NCI-H2196 treated with DMSO at 0.1 percent for 48 hours (cell line): ENCODE results near the gene ARMC7.
"Not testable (repeated sequence)": the region's sequence is repeated elsewhere in the genome, so short reads cannot be mapped to it uniquely, and the experiment has no call there.

Experiments
- DNase-seq: peaks from one replicate; lab custom pipeline; 2025; ENCODE audit not compliant: unreplicated experiment; lab: John Stamatoyannopoulos, UW

Gene ARMC7

DNA sequence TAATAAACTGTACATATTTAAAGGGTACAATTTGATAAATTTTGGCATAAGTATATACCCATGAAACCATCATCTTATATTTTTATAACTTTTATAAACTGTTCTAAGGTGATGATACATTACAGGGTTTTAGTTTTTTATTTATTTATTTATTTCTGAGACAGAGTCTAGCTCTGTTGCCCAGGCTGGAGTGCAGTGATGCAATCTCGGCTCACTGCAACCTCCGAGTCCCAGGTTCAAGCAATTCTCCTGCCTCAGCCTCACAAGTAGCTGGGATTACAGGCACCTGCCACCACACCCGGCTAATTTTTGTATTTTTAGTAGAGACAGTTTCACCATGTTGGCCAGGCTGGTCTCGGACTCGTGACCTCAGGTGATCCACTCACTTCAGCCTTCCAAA is 18.2 kb downstream of the ARMC7 start:
- not testable (repeated sequence) for DNase-seq

DNA sequence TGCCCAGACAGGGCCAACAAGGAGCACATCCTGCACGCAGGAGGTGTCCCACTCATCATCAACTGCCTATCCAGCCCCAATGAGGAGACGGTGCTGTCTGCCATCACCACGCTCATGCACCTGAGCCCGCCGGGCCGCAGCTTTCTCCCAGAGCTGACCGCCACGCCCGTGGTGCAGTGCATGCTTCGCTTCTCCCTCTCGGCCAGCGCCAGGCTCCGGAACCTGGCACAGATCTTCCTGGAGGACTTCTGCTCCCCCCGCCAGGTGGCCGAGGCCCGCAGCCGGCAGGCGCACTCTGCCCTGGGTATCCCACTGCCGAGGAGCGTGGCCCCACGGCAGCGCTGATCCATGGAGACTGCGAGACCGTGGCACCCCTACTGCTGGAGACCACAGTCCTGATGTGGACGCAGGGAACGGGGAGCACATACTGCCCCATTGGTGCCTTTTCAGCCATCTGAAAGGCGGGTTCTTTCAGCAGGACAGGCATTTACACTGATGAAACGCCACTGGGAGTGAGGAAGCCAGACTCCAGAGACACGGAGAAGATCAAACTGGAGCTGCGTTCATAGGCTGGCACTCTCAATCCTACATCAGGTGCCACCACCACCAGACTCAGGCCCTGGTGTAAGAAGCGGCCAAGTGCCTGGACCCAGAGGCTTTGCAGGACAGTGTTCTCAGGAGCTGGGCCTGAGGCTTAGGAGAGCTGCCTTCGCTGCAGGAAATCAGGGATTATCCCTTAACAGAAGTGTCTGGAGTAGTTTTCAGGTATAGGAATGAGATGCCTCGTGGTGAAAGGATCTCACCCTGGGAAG is 19.1 kb downstream of the ARMC7 start:
- DNase-seq = no peak

DNA sequence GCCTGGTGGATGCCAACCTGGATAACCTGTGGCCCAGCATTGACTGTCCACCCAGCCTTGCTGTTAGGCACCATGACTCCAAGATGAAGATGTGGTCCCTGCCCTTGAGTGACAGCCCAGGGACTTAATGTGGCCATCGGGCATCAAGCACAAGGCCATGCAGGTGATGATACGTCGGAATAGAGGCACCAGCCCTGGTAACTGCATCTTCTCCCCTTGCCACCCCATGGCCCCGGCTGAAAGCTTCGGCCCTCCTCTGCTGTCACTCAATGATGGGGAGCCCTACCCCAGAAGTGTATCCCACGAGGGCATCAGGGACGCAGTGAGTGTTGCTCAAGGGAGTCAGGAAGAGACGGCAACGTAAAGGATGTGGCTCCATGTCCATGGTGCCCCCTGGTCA is 19.8 kb downstream of the ARMC7 start:
- DNase-seq = no peak

DNA sequence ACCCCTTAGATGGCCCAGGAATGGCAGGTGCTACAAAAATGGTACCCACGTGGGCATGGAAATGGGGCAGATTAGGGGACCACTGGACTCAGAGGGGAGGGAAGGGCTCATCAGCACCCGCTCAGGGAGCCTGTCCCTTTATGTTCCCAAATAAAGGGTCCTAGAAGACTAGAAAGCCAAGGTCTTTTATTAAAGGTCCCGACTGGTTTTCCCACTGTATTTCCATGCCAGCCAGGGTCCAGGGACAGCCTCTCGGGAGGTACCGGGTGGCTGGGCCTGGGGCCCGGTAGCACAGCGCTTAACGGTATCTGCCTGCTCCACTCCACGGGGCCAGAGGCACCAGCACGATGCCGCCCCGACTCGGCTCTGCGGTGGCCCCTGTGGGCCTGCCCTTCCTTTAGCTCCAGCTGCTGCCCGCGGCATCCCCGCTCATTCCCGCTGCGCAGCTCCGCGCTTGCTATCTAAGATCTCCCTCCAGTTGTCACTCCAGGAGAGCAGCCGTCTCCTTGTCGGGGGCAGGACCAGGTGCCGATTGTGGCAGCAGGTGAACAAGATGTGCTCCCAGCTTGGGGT is 20.4 kb downstream of the ARMC7 start:
- DNase-seq = no peak

DNA sequence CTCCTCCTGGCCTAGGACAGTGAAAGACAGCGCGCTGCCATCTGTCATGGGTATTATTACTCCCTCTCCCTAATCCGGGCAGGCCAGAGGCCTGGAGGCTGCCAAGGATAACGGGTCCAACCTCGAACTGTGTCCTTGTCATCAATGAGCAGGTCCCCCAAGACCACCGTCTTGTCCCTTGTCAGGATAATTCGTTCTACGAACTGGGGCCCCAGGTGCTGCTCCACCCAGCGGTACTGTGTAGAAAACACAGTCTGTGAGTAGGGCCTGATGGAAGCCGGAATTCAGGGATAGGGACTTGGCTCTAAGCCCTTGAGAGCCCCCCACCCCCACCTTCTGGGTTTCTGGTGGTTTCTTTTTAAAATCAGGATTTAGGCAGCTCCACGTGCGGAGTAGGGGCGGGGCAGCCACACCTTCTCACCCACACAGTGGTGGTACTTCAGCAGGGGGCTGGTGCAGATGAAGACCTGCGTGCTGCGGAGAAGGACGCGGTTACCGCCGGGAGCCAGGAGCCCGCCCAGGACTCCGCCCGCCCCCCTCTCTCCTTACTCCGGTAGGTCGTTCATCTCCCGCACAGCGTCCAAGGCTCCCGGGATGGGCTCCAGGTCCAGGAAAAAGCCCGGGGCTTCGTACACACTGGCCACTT is 21.0 kb downstream of the ARMC7 start:
- no peak for DNase-seq

GRCh38 chr17:75131278-75132017 is 21.7 kb downstream of the ARMC7 start, which contains the start of gene NT5C:
Gene NT5C (minus strand): TSS chr17:75131742. CDS start chr17:75131707, 35 bp downstream.
- DNase-seq = peak; percentile 51

DNA sequence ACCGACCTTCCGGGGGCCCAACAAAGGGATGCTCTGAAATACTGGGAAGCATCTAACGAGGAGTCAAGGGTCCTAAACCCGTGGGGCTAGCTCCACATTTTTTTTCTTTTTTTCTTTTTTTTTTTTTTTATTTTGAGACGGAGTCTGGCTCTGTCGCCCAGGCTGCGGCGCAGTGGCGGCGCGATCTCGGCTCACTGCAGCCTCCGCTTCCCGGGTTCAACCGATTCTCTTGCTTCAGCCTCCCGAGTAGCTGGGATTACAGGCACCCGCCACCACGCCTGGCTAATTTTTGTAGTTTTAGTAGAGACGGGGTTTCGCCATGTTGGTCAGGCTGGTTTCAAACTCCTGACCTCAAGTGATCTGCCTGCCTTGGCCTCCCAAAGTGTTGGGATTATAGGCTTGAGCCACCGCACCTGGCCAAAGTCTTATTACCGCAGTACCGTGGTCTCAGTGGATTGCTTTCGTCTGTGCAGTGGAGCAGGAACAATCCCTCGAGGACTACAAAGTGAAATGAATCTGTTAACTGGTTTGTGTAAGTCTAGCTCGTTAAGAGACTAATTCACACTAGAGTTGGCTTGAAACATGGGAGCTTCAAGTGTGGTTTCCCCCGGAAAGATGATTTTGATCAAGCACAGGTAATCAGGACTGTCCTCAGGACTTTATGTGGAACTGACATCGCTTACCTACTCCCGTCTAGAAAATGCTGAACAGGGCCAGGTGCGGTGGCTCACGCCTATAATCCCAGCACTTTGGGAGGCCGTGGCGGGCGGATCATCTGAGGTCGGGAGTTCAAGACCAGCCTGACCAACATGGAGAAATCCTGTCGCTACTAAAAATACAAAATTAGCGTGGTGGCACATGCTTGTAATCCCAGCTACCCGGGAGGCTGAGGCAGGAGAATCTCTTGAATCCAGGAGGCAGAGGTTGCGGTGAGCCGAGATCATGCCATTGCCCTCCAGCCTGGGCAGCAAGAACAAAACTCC is 22.5 kb downstream of the ARMC7 start:
- DNase-seq = not testable (repeated sequence)

DNA sequence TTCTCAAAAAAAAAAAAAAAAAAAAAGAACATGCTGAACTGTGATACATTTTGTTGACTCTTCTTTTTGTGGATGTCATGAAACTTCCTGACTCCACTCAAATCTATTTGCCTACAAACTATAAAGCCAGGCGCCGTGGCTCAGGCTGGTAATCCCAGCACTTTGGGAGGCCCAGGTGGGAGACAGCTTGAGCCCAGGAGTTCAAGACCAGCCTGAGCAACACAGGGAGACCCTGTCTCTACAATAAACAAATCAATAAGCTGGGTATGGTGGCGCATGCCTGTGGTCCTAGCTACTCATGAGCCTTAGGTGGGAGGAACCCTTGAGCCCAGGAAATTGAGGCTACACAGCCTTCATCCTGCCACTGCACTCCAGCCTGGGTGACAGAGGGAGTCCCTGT is 23.2 kb downstream of the ARMC7 start:
- DNase-seq = no peak

DNA sequence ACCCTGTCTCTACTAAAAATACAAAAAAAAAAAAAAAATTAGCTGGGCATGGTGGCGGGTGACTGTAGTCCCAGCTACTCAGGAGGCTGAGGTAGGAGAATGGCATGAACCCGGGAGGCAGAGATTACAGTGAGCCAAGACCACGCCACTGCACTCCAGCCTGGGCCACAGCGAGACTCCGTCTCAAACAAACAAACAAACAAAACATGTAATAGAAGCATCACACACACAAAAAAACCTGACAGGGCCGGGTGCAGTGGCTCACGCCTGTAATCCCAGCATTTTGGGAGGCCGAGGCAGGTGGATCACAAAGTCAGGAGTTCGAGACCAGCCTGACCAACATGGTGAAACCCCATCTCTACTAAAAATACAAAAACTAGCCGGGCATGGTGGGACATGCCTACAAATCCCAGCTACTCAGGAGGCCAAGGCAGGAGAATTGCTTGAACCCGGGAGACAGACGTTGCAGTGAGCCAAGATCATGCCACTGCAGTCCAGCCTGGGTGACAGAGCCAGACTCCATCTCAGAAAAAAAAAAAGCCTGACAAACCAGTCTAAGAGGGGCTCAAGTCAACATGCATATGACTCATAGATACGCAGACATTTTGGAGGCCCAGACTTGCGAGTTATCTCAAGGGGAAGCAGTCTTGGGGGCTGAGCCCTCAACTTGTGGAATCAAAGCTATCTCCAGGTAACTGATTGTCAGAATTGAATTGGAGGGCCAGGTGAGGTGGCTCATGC is 24.0 kb downstream of the ARMC7 start:
- DNase-seq = not testable (repeated sequence)

- no peak for DNase-seq
These were observed 25.7 kb downstream of the ARMC7 start for GRCh38 chr17:75135452-75135851.

DNA sequence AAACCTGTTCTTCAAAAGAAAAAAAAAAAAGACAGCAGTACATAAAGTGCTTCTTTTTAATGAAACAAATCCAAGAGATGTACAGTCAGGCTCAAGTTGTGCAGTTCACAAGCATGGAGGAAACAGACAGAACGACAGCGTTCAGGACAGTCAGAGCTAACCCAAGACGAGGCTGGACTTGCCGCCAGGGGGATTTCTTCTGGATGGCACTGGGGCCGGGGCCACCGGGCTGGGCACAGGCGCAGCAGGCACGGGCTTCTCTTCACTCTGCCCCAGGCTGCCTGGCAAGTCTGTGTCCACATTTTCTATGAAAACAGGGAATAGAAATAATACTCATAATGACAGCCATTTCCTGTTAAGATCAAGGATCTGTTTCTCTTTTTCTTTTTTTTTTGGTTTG is 26.2 kb downstream of the ARMC7 start:
- DNase-seq = no peak

DNA sequence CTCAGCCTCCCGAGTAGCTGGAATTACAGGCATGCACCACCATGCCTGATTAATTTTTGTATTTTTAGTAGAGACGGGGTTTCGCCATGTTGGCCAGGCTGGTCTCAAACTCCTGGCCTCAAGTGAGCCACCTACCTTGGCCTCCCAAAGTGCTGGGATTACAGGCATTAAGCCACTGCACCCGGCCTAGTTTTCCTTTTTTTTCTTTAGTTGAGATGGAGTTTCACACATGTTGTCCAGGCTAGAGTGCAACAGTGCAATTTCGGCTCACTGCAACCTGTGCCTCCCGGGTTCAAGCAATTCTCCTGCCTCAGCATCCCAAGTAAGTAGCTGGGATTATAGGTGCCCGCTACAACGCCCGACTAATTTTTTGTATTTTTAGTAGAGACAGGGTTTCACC is 28.0 kb downstream of the ARMC7 start:
- not testable (repeated sequence) for DNase-seq

DNA sequence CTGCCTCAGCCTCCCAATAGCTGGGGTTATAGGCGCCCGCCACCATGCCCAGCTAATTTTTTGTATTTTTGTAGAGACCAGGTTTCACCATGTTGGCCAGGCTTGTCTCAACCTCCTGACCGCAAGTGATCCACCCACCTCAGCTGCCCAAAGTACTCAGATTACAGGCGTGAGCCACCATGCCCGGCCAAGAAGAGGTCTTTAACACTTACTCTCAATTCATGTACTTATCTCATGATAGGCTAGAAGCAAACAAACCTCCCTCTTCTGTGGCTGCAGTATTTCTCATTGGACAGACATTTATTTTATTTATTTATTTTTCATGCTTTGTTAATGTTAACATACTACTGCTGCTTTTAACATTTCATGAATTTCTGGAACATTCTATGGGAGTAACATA is 28.8 kb downstream of the ARMC7 start:
- DNase-seq = peak; percentile 16

GRCh38 chr17:75142236-75142971 is 32.6 kb downstream of the ARMC7 start:
- DNase-seq = no peak

- no peak for DNase-seq
These were observed 35.2 kb downstream of the ARMC7 start for GRCh38 chr17:75144816-75145512.

GRCh38 chr17:75146592-75146991 is 36.8 kb downstream of the ARMC7 start:
- no peak for DNase-seq

DNA sequence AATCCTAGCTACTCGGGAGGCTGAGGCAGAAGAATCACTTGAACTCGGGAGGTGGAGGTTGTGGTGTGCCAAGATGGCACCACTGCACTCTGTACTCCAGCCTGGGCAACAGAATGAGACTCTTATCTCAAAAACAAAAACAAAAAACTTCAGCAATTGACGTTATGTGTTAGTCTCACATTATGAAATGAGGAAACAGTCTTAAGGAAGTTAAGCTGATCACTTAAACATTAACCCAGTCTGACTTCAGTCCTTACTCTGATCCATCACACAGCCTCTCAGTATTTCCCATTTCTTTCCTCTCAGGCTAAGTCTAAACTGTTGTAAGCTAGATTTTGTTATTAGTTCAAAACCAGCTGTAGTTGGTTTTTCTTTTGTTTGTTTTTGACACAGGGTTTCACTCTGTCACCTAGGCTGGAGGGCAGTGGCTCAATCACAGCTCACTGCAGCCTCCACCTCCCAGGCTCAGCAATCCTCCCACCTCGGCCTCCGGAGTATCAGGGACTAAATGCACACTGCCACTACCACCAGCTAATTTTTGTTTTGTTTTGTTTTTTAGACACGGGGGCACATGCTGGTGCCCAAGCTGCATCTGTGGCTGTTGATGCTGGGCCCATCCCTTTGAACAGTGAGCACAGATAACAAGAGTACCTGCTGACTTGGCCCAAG is 38.2 kb downstream of the ARMC7 start:
- DNase-seq = no peak

GRCh38 chr17:75151930-75152329 is 42.2 kb downstream of the ARMC7 start:
- no peak for DNase-seq
